ENCODE measurements around the gene SPEG.

DNA sequence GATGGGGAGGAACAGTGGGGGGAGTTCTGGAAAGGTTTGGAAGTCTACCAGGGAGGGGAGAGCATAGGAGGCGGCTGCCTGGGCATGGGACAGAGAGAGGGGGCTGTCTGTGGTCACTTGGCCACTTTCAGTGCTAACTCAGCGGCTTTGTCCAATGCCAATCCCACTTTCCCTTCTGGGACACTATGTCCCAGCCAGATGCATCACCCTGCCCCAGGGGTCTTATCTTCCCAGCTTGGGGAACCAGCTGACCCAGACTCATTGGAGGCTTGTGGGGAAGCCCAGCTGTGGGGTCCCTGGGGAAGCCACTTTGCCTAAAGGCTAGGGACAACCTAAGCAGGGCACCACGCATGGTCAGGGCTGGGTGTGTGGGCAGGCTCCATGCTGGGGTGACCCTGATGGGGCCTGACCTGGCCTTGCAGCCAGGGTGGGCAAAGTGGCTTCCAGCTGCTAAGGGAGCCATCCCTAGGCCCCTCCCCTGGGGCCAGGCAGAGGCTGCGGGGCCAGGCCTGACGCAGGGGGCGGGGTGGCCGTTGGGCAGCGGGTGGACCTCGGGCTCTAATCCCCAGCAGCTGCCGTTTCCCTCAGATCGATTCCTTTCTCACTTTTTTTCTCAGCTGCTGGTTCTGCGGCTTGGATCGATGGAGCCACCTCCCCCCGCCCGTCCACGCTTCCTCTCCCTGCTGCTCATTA lies 78.0 kb downstream of the SPEG start:
- TF ChIP-seq, protein P1, sequence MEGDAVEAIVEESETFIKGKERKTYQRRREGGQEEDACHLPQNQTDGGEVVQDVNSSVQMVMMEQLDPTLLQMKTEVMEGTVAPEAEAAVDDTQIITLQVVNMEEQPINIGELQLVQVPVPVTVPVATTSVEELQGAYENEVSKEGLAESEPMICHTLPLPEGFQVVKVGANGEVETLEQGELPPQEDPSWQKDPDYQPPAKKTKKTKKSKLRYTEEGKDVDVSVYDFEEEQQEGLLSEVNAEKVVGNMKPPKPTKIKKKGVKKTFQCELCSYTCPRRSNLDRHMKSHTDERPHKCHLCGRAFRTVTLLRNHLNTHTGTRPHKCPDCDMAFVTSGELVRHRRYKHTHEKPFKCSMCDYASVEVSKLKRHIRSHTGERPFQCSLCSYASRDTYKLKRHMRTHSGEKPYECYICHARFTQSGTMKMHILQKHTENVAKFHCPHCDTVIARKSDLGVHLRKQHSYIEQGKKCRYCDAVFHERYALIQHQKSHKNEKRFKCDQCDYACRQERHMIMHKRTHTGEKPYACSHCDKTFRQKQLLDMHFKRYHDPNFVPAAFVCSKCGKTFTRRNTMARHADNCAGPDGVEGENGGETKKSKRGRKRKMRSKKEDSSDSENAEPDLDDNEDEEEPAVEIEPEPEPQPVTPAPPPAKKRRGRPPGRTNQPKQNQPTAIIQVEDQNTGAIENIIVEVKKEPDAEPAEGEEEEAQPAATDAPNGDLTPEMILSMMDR (IDR thresholded peaks at IDR 0.05; ENCODE audit: low read length) = no peak
- TF ChIP-seq EZH2 (IDR thresholded peaks at IDR 0.05; ENCODE audit: borderline replicate concordance, low read length) = no peak

All from OCI-LY1 (cell line).